ENCODE results near the gene CXADR. TPM values are rescaled to one million over a fixed set of nuclear protein-coding genes. Genes with fewer than 3 reads are reported as not detected.
"Not testable (repeated sequence)": the region's sequence is repeated elsewhere in the genome, so short reads cannot be mapped to it uniquely, and the experiment has no call there.

Gene CXADR
- total and polyA plus RNA-seq, 5 experiments from 2014 or later, result 0.20 to 0.99 (median 0.99) TPM

DNA sequence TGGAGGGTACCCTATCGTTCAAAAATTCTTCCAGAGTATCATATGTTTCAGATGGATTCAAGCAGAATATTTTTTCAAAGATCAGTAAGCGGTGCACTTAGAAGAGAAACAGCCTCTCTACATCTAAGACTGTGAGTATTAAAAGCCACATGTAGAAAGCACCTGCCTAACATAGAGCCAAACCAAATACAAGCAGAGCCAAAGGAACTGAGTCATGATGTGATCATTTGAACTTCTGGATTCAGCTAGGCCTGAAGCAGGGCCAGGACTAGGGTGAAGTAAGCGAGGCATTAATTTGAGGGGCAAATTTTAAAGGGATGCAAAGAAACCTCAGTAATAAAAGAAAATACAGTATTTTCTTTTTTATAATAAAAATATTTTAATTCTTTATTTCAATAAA, 23.3 kb upstream of the CXADR start:
- H3K36me3 Mint-ChIP-seq, H3K27ac Mint-ChIP-seq, POLR2A ChIA-PET, H3K4me3 Mint-ChIP-seq, H3K9me3 Mint-ChIP-seq, H3K4me1 Mint-ChIP-seq, ATAC-seq, DNase-seq: not testable (repeated sequence)
- H3K27me3 Mint-ChIP-seq, result peaks cover 7 to 24% (median 9%) of the 10 kb centered on the region in 5 donors

DNA sequence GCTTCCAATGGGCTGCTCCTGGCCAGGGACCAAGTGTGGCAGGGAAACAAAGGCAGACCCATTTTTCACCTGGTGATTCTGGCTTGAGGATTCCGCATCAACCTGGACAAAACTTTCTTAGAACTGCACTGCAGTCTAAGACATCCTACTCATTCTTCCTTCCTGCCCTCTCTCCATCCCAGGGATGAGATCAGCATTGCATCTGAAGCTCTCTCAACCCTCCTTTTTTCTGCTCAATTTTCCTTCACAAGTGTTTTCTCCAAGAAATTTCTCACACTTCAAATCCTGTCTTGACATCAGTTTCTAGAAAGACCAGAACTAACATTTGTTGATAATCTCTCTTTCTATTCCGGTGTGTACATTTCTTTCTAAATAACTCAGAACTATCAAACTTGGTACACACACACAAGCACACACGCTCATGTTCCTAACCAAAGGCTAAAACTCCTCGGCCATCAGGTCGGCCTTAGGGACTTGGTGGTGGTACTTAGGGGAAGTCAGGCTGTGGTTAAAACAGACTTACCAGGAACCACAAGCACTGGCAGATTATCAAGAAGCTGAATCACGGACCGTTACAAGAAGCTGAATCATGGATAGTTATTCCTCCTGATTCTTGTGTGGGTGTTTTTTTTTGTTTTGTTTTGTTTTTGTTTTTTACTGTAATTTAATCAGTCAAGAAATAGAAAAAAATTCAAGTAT, 21.0 kb upstream of the CXADR start:
- no peak for DNase-seq
- Mint-ChIP-seq H3K36me3 (peaks cover 0 to 4% (median 0%) of the 10 kb centered on the region in 3 donors), H3K4me3 (no peak overlapping the region), H3K9me3 (no peaks in the 10 kb centered on the region), H3K4me1 (no peaks in the 10 kb centered on the region), H3K27ac (peak overlapping the region in 1 of 10 donors; percentile 85), H3K27me3 (peaks cover 14 to 39% (median 16%) of the 10 kb centered on the region in 5 donors)
- no peak for ATAC-seq
- POLR2A ChIA-PET, result no interaction called here

DNA sequence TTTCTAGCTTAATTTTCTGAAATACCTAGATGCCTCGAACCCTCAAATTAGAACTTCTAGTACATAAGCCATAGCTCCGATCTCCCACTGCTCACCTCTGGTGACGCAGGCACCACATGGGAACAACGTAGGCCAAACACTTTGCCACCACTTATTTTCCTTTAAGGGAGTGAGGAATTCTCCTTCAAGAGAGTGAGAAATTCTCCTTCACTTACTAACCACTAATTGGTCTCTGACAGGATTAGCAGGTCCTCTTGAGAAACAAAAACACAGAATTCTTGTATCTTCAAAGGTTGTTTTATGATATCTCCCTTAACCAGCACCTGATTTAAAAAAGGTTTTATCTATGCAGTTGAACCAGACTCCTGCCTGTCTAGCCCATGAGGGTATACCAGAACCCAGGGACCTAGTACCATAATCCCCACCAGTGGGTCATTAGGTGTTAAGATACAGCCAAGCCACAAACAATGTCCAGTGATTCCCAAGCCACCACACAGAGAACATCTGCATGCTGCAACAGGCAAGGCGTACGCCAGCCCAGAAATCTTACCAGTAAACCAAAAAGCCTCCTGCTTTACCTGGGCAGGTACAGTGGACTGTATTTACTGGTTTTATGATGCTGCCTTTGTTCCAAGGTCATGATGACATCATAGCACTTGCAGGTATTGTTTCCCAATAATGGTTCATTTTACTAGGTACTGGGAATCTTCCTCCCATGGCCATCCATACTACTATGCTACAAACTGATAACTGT, 20.3 kb upstream of the CXADR start:
- no peaks in the 10 kb centered on the region for H3K4me1 Mint-ChIP-seq
- H3K4me3 Mint-ChIP-seq, result no peak overlapping the region
- peaks cover 14 to 39% (median 21%) of the 10 kb centered on the region in 5 donors for H3K27me3 Mint-ChIP-seq
- H3K36me3 Mint-ChIP-seq, result peaks cover 0 to 4% (median 0%) of the 10 kb centered on the region in 3 donors
- H3K9me3 Mint-ChIP-seq, result no peaks in the 10 kb centered on the region
- no peak overlapping the region for H3K27ac Mint-ChIP-seq
- DNase-seq, result no peak
- ATAC-seq, result no peak
- POLR2A ChIA-PET, result no interaction called here

DNA sequence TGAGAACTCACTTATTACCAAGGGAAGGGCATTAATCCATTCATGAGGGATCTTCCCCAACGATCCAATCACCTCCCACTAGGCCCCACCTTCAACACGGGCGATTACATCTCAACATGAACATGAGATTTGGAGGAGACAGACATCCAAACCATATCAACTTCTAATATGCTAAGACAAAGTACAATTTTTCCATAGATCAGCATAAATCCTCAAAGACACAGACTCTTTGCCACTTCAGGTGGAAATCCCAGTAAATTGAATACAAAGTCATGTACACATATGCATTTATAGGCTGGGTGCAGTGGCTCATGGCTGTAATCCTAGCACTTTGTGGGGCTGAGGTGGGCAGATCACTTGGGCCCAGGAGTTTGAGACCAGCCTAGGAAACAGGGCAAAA, 18.8 kb upstream of the CXADR start:
- Mint-ChIP-seq H3K4me3 (no peak overlapping the region), H3K27me3 (peaks cover 15 to 39% (median 21%) of the 10 kb centered on the region in 5 donors), H3K27ac (no peak overlapping the region), H3K4me1 (no peaks in the 10 kb centered on the region), H3K36me3 (peaks cover 0 to 4% (median 0%) of the 10 kb centered on the region in 3 donors), H3K9me3 (no peaks in the 10 kb centered on the region)
- DNase-seq (no peak), ATAC-seq (no peak)
- POLR2A ChIA-PET, result no interaction called here

DNA sequence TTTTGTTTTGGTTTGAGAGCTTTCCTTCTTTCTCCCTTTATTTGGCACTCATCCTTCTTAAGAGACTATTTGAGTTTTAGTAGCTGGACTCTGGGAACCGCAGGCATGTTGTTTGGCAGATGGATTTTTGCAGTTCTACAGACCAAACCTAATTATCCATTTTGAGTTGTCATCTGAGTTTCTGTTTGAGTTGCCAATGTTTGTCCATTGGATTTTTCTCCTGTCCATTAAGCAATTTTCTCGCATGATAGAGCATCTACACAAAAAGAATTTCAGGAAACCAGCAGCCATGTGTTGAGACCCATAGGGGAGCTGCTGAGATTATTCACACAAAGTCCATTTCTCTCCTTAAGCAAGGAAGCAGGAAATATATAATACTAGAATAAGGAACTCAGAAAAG, 17.2 kb upstream of the CXADR start:
- H3K4me1 Mint-ChIP-seq, result no peaks in the 10 kb centered on the region
- ATAC-seq, result no peak
- POLR2A ChIA-PET, result no interaction called here

DNA sequence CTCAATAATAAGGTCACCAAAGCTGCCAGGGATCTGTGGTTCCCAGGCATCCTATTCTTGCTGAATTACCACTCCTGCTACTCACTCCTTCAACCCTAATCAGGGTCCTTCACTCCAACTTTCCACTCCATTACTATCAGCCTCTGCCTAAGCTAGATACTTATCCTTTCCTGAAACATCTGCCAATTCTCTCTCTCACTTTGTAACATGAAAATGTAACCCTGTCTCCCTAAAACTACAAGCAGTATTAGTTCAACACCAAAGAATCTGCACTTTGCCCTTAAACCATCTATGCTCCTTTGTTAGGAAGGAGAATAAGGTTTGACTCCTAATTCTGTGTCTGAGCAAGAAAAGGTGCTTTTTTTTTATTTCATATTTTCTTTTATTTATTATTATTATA, 15.5 kb upstream of the CXADR start:
- no peak overlapping the region for H3K27ac Mint-ChIP-seq

More for the DNA sequence above, 17.2 kb upstream of the CXADR start:
- H3K4me3 Mint-ChIP-seq, result no peak overlapping the region
- DNase-seq, result no peak
- H3K9me3 Mint-ChIP-seq, result no peaks in the 10 kb centered on the region
- no peak overlapping the region for H3K27ac Mint-ChIP-seq
- peaks cover 19 to 39% (median 21%) of the 10 kb centered on the region in 5 donors for H3K27me3 Mint-ChIP-seq
- peaks cover 0 to 4% (median 0%) of the 10 kb centered on the region in 3 donors for H3K36me3 Mint-ChIP-seq

DNA sequence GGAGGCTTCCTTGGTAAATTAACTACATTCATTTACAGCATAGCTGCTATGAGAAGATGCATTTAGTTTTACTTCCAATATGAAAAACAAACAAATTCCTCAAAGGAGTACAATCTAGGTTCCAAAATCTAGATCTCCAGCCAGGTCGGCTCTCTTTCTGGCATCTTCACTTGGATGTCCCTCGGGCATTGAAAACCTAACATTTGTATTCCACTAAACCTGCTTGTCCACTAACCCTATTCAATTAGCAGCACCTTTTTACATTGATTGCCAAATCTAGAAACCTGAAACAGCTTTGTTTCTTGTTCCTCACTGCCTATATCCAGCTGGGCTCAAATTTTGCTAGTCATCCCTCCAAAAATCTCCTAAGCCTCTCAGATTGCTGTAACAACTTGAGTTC, 14.3 kb upstream of the CXADR start:
- ATAC-seq (no peak), DNase-seq (no peak)
- Mint-ChIP-seq H3K4me3 (no peak overlapping the region), H3K36me3 (no peaks in the 10 kb centered on the region), H3K27me3 (peaks cover 13 to 28% (median 22%) of the 10 kb centered on the region in 5 donors), H3K4me1 (no peaks in the 10 kb centered on the region), H3K9me3 (no peaks in the 10 kb centered on the region), H3K27ac (no peak overlapping the region)
- POLR2A ChIA-PET, result no interaction called here

More for the DNA sequence above, 15.5 kb upstream of the CXADR start:
- DNase-seq (no peak), ATAC-seq (no peak)
- no peak overlapping the region for H3K4me3 Mint-ChIP-seq
- no peaks in the 10 kb centered on the region for H3K9me3 Mint-ChIP-seq
- POLR2A ChIA-PET, result no interaction called here
- peaks cover 16 to 33% (median 21%) of the 10 kb centered on the region in 5 donors for H3K27me3 Mint-ChIP-seq
- H3K4me1 Mint-ChIP-seq, result no peaks in the 10 kb centered on the region
- no peaks in the 10 kb centered on the region for H3K36me3 Mint-ChIP-seq

DNA sequence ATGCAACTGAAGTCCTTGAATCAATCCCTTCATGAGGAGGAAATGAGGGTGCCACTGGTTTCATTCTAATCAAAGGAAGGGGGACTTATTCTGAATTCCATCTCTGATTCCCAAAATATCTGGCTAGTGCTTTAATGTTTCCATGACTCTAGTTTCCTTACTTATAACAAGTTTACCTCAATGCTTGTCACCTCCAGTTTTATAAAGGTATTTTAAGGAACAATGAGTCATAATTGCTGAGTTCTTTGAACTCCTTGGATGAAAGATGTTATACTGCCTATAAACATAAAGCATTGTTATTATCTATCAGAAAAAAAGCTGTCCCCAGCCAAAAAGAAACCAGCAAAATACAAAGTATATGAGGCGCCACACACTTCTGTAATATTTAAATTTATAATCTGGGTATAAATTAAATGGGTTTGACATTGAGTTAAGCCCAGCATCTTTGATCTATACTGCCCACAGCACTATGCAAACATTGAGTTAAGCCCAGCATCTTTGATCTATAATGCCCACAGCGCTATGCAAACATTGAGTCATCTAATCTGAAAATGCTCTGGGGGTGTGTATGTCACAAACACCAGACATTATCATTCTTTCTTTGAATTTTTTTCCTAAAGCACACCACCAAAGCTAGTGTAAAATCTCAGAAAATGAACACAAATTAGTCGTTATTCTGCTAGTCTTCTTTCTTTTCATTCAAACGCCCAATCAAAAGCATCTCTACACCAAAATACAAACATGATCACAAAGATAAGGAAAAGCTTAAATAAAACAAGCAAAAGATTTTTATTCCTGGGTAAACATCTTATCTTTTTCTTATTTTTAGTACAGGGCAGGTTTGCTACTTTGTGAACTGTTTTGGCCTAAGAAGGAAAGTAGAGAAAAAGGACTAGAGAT, 11.5 kb upstream of the CXADR start:
- H3K4me1 Mint-ChIP-seq, result no peaks in the 10 kb centered on the region
- H3K4me3 Mint-ChIP-seq, result no peak overlapping the region
- H3K36me3 Mint-ChIP-seq, result peaks cover 0 to 1% (median 0%) of the 10 kb centered on the region in 3 donors
- DNase-seq, result no peak
- no peak overlapping the region for H3K27ac Mint-ChIP-seq
- H3K27me3 Mint-ChIP-seq, result peaks cover 0 to 12% (median 5%) of the 10 kb centered on the region in 5 donors
- POLR2A ChIA-PET, result interaction anchor here (0.6 kb wide), 1 partner anchor 655 kb away, joined by 4 read pairs; no protein-coding TSS in a partner anchor
- peaks cover 0 to 7% (median 4%) of the 10 kb centered on the region in 9 donors for H3K9me3 Mint-ChIP-seq
- no peak for ATAC-seq

DNA sequence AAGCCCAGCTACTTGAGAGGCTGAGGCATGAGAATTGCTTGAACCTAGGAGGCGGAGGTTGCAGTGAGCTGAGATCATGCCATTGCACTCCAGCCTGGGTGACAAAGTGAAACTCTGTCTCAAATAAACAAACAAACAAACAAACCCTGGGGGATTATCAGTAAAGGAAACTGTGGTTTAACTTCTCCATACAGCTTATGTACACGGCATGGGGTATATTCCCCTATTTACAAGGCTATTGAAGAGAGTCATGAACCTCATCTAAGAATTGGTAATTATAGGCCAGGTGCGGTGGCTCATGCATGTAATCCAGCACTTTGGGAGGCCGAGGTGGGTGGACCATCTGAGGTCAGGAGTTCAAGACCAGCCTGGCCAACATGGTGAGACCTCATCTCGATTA, 9.9 kb upstream of the CXADR start:
- H3K4me3 Mint-ChIP-seq, H3K4me1 Mint-ChIP-seq, H3K27ac Mint-ChIP-seq, POLR2A ChIA-PET, H3K36me3 Mint-ChIP-seq, ATAC-seq, DNase-seq, H3K27me3 Mint-ChIP-seq: not testable (repeated sequence)
- H3K9me3 Mint-ChIP-seq, result peaks cover 0 to 12% (median 4%) of the 10 kb centered on the region in 9 donors

DNA sequence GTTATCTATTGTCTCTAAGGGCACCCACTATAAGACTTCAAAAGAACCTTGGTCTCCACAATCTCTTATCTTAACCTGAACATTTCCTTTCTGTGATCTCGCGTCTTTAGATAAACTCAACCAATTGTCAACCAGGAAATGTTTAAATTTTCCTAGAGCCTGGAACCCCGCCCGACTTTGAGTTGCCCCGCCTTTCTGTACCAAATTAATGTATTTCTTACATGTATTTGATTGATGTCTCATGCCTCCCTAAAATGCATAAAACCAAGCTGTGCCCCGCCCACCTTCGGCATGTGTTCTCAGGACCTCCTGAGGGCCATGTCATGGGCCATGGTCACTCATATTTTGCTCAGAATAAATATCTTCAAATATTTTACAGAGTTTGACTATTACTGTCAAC, 5.9 kb upstream of the CXADR start:
- peaks cover 1 to 5% (median 2%) of the 10 kb centered on the region in 4 donors for H3K4me1 Mint-ChIP-seq
- peaks cover 0 to 3% (median 0%) of the 10 kb centered on the region in 5 donors for H3K27me3 Mint-ChIP-seq
- peaks cover 0 to 12% (median 4%) of the 10 kb centered on the region in 9 donors for H3K9me3 Mint-ChIP-seq
- H3K4me3 Mint-ChIP-seq, result peak overlapping the region in 1 of 10 donors; percentile 34
- DNase-seq (no peak), ATAC-seq (no peak)
- no peak overlapping the region for H3K27ac Mint-ChIP-seq
- POLR2A ChIA-PET, result no interaction called here
- H3K36me3 Mint-ChIP-seq, result peaks cover 0 to 1% (median 0%) of the 10 kb centered on the region in 3 donors

DNA sequence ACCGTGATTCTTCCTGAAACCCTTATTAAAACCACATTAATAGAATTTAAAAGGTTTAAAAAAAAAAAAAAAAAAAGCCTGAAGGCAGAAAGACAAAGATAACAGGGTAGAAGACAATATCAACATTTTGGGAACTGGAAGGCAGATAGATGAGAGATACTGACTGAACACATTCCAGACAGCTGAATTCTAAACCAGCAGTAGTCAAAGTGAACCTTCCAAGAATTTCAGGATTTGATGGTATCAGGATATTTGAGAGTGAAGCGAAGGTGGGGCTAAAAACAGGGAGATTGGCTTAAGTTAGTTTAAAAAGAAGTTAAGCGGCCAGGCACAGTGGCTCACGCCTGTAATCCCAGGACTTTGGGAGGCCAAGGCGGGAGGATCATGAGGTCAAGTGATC, 5.3 kb upstream of the CXADR start:
- POLR2A ChIA-PET, result no interaction called here
- Mint-ChIP-seq H3K27ac (peak overlapping the region in 1 of 10 donors; percentile 33), H3K4me1 (peaks cover 1 to 11% (median 6%) of the 10 kb centered on the region in 4 donors), H3K9me3 (peaks cover 0 to 12% (median 4%) of the 10 kb centered on the region in 9 donors), H3K27me3 (peaks cover 0 to 7% (median 0%) of the 10 kb centered on the region in 5 donors), H3K4me3 (no peak overlapping the region), H3K36me3 (peaks cover 0 to 1% (median 0%) of the 10 kb centered on the region in 3 donors)
- no peak for DNase-seq
- ATAC-seq, result no peak

All from naive thymus-derived CD8-positive, alpha-beta T cell (primary cell).